HEK293 (cell line): Measurements from ENCODE around the gene ARID1A.

Source experiments
- GLIS1 ChIP-seq: fragments of 450-650 bp; formaldehyde crosslinking; IDR thresholded peaks from 2 replicates; pipeline ENCODE4 v1.5.1; 2016; ENCODE audit warnings: missing biosample characterization, missing genetic modification characterization
- GLIS2 ChIP-seq: fragments of 450-650 bp; formaldehyde crosslinking; IDR thresholded peaks from 2 replicates; pipeline ENCODE4 v1.5.1; 2016; ENCODE audit warnings: missing biosample characterization, missing genetic modification characterization
- KLF16 ChIP-seq: fragments of 450-650 bp; formaldehyde crosslinking; IDR thresholded peaks from 2 replicates; pipeline ENCODE4 v1.5.1; 2017; ENCODE audit warnings: missing biosample characterization, missing genetic modification characterization
- OVOL3 ChIP-seq: fragments of 450-650 bp; formaldehyde crosslinking; IDR thresholded peaks from 2 replicates; pipeline ENCODE4 v1.5.1; 2016; ENCODE audit warnings: missing biosample characterization, missing genetic modification characterization
- RBAK ChIP-seq: fragments of 450-650 bp; formaldehyde crosslinking; IDR thresholded peaks from 2 replicates; pipeline ENCODE4 v1.5.1; 2016; ENCODE audit warnings: missing biosample characterization, missing genetic modification characterization
- SALL2 ChIP-seq: fragments of 450-650 bp; formaldehyde crosslinking; IDR thresholded peaks from 2 replicates; pipeline ENCODE4 v1.5.0; 2017; ENCODE audit warnings: missing biosample characterization, mild to moderate bottlenecking, missing genetic modification characterization, borderline replicate concordance
- SP3 ChIP-seq: fragments of 450-650 bp; formaldehyde crosslinking; IDR thresholded peaks from 2 replicates; pipeline ENCODE4 v1.5.1; 2016; ENCODE audit warnings: missing biosample characterization, missing genetic modification characterization
- TCF7L2 ChIP-seq: IDR thresholded peaks from 2 replicates; pipeline ENCODE4 v1.6.1; 2011; ENCODE audit warnings: low read depth, mild to moderate bottlenecking, inconsistent platforms, low read length, moderate library complexity, borderline replicate concordance
- ZEB2 ChIP-seq: fragments of 450-650 bp; formaldehyde crosslinking; IDR thresholded peaks from 2 replicates; pipeline ENCODE4 v1.5.1; 2016; ENCODE audit warnings: missing biosample characterization, missing genetic modification characterization
- ZFP37 ChIP-seq: fragments of 450-650 bp; formaldehyde crosslinking; IDR thresholded peaks from 2 replicates; pipeline ENCODE4 v1.5.1; 2016; ENCODE audit warnings: missing biosample characterization, missing genetic modification characterization
- ZFP69B ChIP-seq: fragments of 450-650 bp; formaldehyde crosslinking; IDR thresholded peaks from 2 replicates; pipeline ENCODE4 v1.5.1; 2016; ENCODE audit warnings: missing biosample characterization, missing genetic modification characterization
- ZNF138 ChIP-seq: fragments of 450-650 bp; formaldehyde crosslinking; IDR thresholded peaks from 2 replicates; pipeline ENCODE4 v1.5.1; 2016; ENCODE audit warnings: missing biosample characterization, missing genetic modification characterization, borderline replicate concordance
- ZNF146 ChIP-seq: fragments of 450-650 bp; formaldehyde crosslinking; IDR thresholded peaks from 2 replicates; pipeline ENCODE4 v1.5.1; 2016; ENCODE audit warnings: missing biosample characterization, missing genetic modification characterization
- ZNF148 ChIP-seq: fragments of 450-650 bp; formaldehyde crosslinking; IDR thresholded peaks from 2 replicates; pipeline ENCODE4 v1.5.0; 2017; ENCODE audit warnings: missing biosample characterization, missing genetic modification characterization, borderline replicate concordance
- ZNF184 ChIP-seq: fragments of 450-650 bp; IDR thresholded peaks from 2 replicates; pipeline ENCODE4 v1.5.1; 2018; ENCODE audit warnings: missing biosample characterization, mild to moderate bottlenecking, missing genetic modification characterization
- ZNF221 ChIP-seq: fragments of 450-650 bp; formaldehyde crosslinking; IDR thresholded peaks from 2 replicates; pipeline ENCODE4 v1.5.1; 2017; ENCODE audit warnings: missing biosample characterization, missing genetic modification characterization, borderline replicate concordance
- ZNF24 ChIP-seq: fragments of 450-650 bp; formaldehyde crosslinking; IDR thresholded peaks from 2 replicates; pipeline ENCODE4 v1.5.1; 2016; ENCODE audit warnings: missing biosample characterization, missing genetic modification characterization
- ZNF26 ChIP-seq: fragments of 450-650 bp; formaldehyde crosslinking; IDR thresholded peaks from 2 replicates; pipeline ENCODE4 v1.5.1; 2016; ENCODE audit warnings: missing biosample characterization, missing genetic modification characterization
- ZNF302 ChIP-seq: fragments of 450-650 bp; formaldehyde crosslinking; IDR thresholded peaks from 2 replicates; pipeline ENCODE4 v1.5.1; 2016; ENCODE audit warnings: missing biosample characterization, missing genetic modification characterization, low read depth
- ZNF350 ChIP-seq: fragments of 450-650 bp; formaldehyde crosslinking; IDR thresholded peaks from 2 replicates; pipeline ENCODE4 v1.5.0; 2017; ENCODE audit warnings: missing biosample characterization, mild to moderate bottlenecking, missing genetic modification characterization
- ZNF354C ChIP-seq: fragments of 450-650 bp; formaldehyde crosslinking; IDR thresholded peaks from 2 replicates; pipeline ENCODE4 v1.5.1; 2016; ENCODE audit warnings: missing biosample characterization, missing genetic modification characterization, low read depth, borderline replicate concordance
- ZNF391 ChIP-seq: fragments of 450-650 bp; formaldehyde crosslinking; IDR thresholded peaks from 2 replicates; pipeline ENCODE4 v1.5.1; 2016; ENCODE audit warnings: low read depth, missing biosample characterization, missing genetic modification characterization, borderline replicate concordance
- ZNF513 ChIP-seq: fragments of 450-650 bp; IDR thresholded peaks from 2 replicates; pipeline ENCODE4 v1.5.1; 2018; ENCODE audit warnings: missing biosample characterization, missing genetic modification characterization
- ZNF558 ChIP-seq: fragments of 450-650 bp; formaldehyde crosslinking; IDR thresholded peaks from 2 replicates; pipeline ENCODE4 v1.5.1; 2016; ENCODE audit warnings: missing biosample characterization, missing genetic modification characterization
- ZNF600 ChIP-seq: fragments of 450-650 bp; formaldehyde crosslinking; IDR thresholded peaks from 2 replicates; pipeline ENCODE4 v1.5.1; 2016; ENCODE audit warnings: missing biosample characterization, missing genetic modification characterization
- ZNF639 ChIP-seq: fragments of 450-650 bp; formaldehyde crosslinking; IDR thresholded peaks from 2 replicates; pipeline ENCODE4 v1.5.1; 2016; ENCODE audit warnings: missing biosample characterization, missing genetic modification characterization
- ZNF658 ChIP-seq: fragments of 450-650 bp; formaldehyde crosslinking; IDR thresholded peaks from 2 replicates; pipeline ENCODE4; 2016; ENCODE audit warnings: missing biosample characterization, missing genetic modification characterization
- ZSCAN16 ChIP-seq: fragments of 450-650 bp; formaldehyde crosslinking; IDR thresholded peaks from 2 replicates; pipeline ENCODE4 v1.5.1; 2016; ENCODE audit warnings: missing biosample characterization, missing genetic modification characterization
- ZSCAN18 ChIP-seq: fragments of 450-650 bp; formaldehyde crosslinking; IDR thresholded peaks from 2 replicates; pipeline ENCODE4 v1.5.1; 2016; ENCODE audit warnings: missing biosample characterization, missing genetic modification characterization
- ZSCAN23 ChIP-seq: fragments of 450-650 bp; formaldehyde crosslinking; IDR thresholded peaks from 2 replicates; pipeline ENCODE4 v1.5.1; 2016; ENCODE audit warnings: missing biosample characterization, missing genetic modification characterization
- TF ChIP-seq, protein P1 (sequence below): fragments of 450-650 bp; formaldehyde crosslinking; IDR thresholded peaks from 2 replicates; pipeline ENCODE4 v1.5.1; 2016; ENCODE audit warnings: missing biosample characterization, missing genetic modification characterization

The ARID1A gene

GRCh38 chr1:26799479-26800142 lies 103.8 kb downstream of the ARID1A start (continued):
- TF ChIP-seq, protein P1, sequence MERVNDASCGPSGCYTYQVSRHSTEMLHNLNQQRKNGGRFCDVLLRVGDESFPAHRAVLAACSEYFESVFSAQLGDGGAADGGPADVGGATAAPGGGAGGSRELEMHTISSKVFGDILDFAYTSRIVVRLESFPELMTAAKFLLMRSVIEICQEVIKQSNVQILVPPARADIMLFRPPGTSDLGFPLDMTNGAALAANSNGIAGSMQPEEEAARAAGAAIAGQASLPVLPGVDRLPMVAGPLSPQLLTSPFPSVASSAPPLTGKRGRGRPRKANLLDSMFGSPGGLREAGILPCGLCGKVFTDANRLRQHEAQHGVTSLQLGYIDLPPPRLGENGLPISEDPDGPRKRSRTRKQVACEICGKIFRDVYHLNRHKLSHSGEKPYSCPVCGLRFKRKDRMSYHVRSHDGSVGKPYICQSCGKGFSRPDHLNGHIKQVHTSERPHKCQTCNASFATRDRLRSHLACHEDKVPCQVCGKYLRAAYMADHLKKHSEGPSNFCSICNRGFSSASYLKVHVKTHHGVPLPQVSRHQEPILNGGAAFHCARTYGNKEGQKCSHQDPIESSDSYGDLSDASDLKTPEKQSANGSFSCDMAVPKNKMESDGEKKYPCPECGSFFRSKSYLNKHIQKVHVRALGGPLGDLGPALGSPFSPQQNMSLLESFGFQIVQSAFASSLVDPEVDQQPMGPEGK (tag by site-specific recombination) = no peak
- TF ChIP-seq ZSCAN23 = no peak
- peak; percentile 11; the same call in 1 of the 2 replicates for TF ChIP-seq ZNF558
- TF ChIP-seq GLIS2 (tag by site-specific recombination) = peak; percentile 53; the same call in 1 of the 2 replicates
- no peak for TF ChIP-seq ZNF221 (tag by site-specific recombination)
- no peak for TF ChIP-seq ZSCAN16 (tag by site-specific recombination)
- TF ChIP-seq ZNF354C (tag by site-specific recombination) = no peak
- no peak for TF ChIP-seq ZNF138 (tag by site-specific recombination)
- TF ChIP-seq ZNF184 = no peak
- TF ChIP-seq ZNF302 = no peak
- TF ChIP-seq ZNF639 (tag by site-specific recombination) = no peak
- no peak for TF ChIP-seq TCF7L2
- 0 out of 2 replicates have a peak, but pooled peaks have one; percentile 13 for TF ChIP-seq ZFP37 (tag by site-specific recombination)
- TF ChIP-seq ZFP69B (tag by site-specific recombination) = 0 out of 2 replicates have a peak, but pooled peaks have one; percentile 8
- TF ChIP-seq RBAK (tag by site-specific recombination) = no peak
- no peak for TF ChIP-seq ZNF24
- TF ChIP-seq ZNF513 = no peak
- TF ChIP-seq OVOL3 = no peak
- TF ChIP-seq ZSCAN18 (tag by site-specific recombination) = no peak
- no peak for TF ChIP-seq ZNF26 (tag by site-specific recombination)
- no peak for TF ChIP-seq KLF16
- 0 out of 2 replicates have a peak, but pooled peaks have one; percentile 39 for TF ChIP-seq ZNF600
- no peak for TF ChIP-seq SP3 (tag by site-specific recombination)
- no peak for TF ChIP-seq ZNF148 (tag by site-specific recombination)
- peak; percentile 89 for TF ChIP-seq GLIS1 (tag by site-specific recombination)
- TF ChIP-seq ZNF391 (tag by site-specific recombination) = no peak
- no peak for TF ChIP-seq ZNF658
- no peak for TF ChIP-seq SALL2
- peak; percentile 86 for TF ChIP-seq ZEB2 (tag by site-specific recombination)
- TF ChIP-seq ZNF146 = no peak
- no peak for TF ChIP-seq ZNF350 (tag by site-specific recombination)
